ENCODE data around the gene TXNL4B.

Gene TXNL4B

DNA sequence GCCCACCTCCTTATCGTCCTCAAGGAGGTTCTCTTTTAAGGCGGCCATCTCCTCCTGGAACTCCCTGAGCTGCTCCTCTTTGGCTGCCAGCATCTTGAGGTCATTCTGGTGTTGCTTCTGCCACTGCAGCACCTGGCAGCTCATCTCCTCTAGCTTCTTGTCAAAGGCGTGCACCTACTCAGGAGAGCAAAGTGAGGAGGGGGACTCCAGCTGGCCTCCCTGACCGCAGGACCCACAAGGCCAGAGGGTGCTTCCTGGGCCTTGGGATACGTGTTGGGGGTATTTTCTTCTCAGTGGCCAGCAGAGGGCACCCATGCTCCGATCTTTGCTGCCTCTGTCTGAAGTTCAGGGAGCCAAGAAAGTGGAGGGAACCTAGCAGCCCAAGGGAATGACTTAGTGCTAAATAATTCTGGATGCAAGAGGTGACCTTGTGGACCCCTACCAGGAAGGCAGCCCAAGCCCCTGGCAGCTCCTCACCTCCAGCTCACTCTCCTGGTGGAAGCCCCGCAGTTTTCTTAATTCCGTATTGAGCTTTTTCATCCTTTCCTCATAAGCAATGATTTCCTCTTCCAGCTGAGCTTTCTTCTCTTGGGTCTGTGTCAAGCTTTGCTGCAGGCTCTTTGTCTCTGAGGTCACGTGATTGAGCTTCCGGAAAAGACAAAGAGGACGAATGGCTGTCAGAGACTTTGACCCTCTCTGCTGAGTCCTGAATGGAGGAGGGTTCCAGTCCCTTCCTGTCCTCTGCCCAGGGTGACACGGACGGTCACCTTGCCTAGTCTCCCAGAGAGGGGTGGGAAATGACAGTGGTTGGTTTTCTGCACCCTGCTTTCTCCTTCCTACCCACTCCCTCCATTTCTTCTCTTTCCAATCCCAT is 31.6 kb upstream of the TXNL4B start:
- H3K4me3 ChIP-seq (ENCODE audit: low read depth, low read length): no peak overlapping the region
- peak; percentile 85 for TF ChIP-seq CTCF (IDR thresholded peaks at IDR 0.05; ENCODE audit: insufficient read depth, low read depth, low read length, missing control alignments)
- DNase-seq (ENCODE audit: low read depth): peak; percentile 81

DNA sequence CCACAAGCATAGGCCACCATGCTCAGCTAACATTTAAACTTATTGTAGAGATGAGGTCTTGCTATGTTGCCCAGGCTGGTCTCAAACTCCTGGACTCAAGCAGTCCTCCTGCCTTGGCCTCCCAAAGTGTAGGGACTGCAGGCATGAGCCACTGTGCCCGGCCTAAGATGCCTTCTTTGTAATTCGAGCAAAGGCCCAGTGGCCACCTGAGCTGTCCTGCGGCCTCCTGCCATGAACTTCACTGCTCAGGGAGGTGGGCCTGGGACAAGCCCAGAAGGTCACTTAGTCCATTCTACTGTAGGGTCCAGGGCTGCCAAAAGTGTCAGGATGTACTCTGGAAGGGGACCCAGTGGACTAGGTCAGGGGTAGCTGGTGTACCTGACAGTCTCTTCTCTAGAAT is 30.7 kb upstream of the TXNL4B start:
- no peak overlapping the region for H3K4me3 ChIP-seq (ENCODE audit: low read depth, low read length)
- TF ChIP-seq CTCF (IDR thresholded peaks at IDR 0.05; ENCODE audit: insufficient read depth, low read depth, low read length, missing control alignments): no peak
- DNase-seq (ENCODE audit: low read depth): no peak

GRCh38 chr16:72123426-72123825 is 30.0 kb upstream of the TXNL4B start:
- no peak for DNase-seq (ENCODE audit: low read depth)
- H3K4me3 ChIP-seq (ENCODE audit: low read depth, low read length): no peak overlapping the region
- no peak for TF ChIP-seq CTCF (IDR thresholded peaks at IDR 0.05; ENCODE audit: insufficient read depth, low read depth, low read length, missing control alignments)

- no peak for DNase-seq (ENCODE audit: low read depth)
- H3K4me3 ChIP-seq (ENCODE audit: low read depth, low read length): no peak overlapping the region
- TF ChIP-seq CTCF (IDR thresholded peaks at IDR 0.05; ENCODE audit: insufficient read depth, low read depth, low read length, missing control alignments): no peak
Observed at GRCh38 chr16:72122916-72123315, 29.5 kb upstream of the TXNL4B start.

DNA sequence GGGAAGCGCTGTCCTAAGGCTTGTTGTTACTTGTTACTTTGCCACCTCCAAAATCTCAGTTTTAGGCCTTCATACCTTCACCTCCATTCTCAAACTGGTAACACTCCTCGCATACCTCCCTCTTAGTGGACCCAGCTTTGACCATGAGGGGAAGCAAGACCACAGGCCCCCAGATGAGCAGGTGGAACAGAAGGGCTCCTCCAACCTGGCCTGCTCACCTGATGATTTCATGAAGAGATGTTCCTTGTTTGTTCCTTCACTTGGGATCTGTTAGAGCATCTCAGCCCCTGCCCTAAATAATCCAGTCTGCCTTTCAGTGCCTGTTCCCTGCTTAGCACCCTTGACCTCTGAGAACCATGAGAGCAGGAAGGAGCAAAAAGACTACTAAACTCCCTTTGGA is 28.9 kb upstream of the TXNL4B start:
- no peak for TF ChIP-seq CTCF (IDR thresholded peaks at IDR 0.05; ENCODE audit: insufficient read depth, low read depth, low read length, missing control alignments)
- DNase-seq (ENCODE audit: low read depth): no peak
- no peak overlapping the region for H3K4me3 ChIP-seq (ENCODE audit: low read depth, low read length)

DNA sequence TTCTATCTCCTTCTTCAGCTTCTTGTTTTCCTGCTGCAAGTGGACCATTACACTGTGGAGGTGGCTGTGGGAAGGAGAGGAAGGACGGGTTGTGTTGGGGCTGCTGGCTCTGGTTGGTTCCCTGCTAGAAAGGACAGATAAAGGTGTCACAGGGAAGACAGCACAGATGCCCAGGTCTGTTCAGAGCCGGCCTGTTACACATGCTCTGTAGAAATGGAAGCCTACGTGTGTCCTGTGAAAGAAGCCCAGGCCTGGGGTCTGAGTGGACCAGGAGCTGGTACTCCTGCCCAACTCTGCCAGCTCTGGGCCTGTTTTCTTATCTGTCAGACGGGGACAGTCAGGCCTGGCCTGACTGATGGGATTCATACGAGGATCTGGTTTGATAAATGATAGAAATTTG is 26.6 kb upstream of the TXNL4B start:
- H3K4me3 ChIP-seq (ENCODE audit: low read depth, low read length): no peak overlapping the region
- no peak for TF ChIP-seq CTCF (IDR thresholded peaks at IDR 0.05; ENCODE audit: insufficient read depth, low read depth, low read length, missing control alignments)
- no peak for DNase-seq (ENCODE audit: low read depth)

- DNase-seq (ENCODE audit: low read depth): no peak
- H3K4me3 ChIP-seq (ENCODE audit: low read depth, low read length): no peak overlapping the region
- TF ChIP-seq CTCF (IDR thresholded peaks at IDR 0.05; ENCODE audit: insufficient read depth, low read depth, low read length, missing control alignments): no peak
Observed at GRCh38 chr16:72113616-72113945, 20.2 kb upstream of the TXNL4B start.

Data from GM12865 (cell line).